ENCODE measurements around the gene MFNG.
"Not testable (repeated sequence)": the region's sequence is repeated elsewhere in the genome, so short reads cannot be mapped to it uniquely, and the experiment has no call there.

Gene MFNG

GRCh38 chr22:37470087-37470445, 16.1 kb downstream of the MFNG start:
- TF ChIP-seq CTCF (IDR thresholded peaks at IDR 0.05) (no peak), ZFX (IDR thresholded peaks at IDR 0.05; ENCODE audit: borderline replicate concordance) (no peak)
- H3K27ac ChIP-seq = no peak overlapping the region

GRCh38 chr22:37469416-37470086, 16.6 kb downstream of the MFNG start:
- H3K27ac ChIP-seq = no peak overlapping the region
- TF ChIP-seq ZFX (IDR thresholded peaks at IDR 0.05; ENCODE audit: borderline replicate concordance) (no peak), CTCF (IDR thresholded peaks at IDR 0.05) (no peak)

GRCh38 chr22:37468201-37468695, 17.9 kb downstream of the MFNG start:
- not testable (repeated sequence) for H3K27ac ChIP-seq

GRCh38 chr22:37467391-37467955, 18.7 kb downstream of the MFNG start:
- no peak overlapping the region for H3K27ac ChIP-seq
- TF ChIP-seq CTCF (IDR thresholded peaks at IDR 0.05) = no peak
- no peak for TF ChIP-seq ZFX (IDR thresholded peaks at IDR 0.05; ENCODE audit: borderline replicate concordance)

- TF ChIP-seq CTCF (IDR thresholded peaks at IDR 0.05) (no peak), ZFX (IDR thresholded peaks at IDR 0.05; ENCODE audit: borderline replicate concordance) (no peak)
- no peak overlapping the region for H3K27ac ChIP-seq
Measured at GRCh38 chr22:37464181-37464580, 22.0 kb downstream of the MFNG start.

GRCh38 chr22:37462983-37463382, 23.2 kb downstream of the MFNG start:
- no peak overlapping the region for H3K27ac ChIP-seq
- TF ChIP-seq CTCF (IDR thresholded peaks at IDR 0.05) (no peak), ZFX (IDR thresholded peaks at IDR 0.05; ENCODE audit: borderline replicate concordance) (no peak)

GRCh38 chr22:37462436-37462835, 23.7 kb downstream of the MFNG start:
- H3K27ac ChIP-seq = no peak overlapping the region
- TF ChIP-seq CTCF (IDR thresholded peaks at IDR 0.05) = no peak
- TF ChIP-seq ZFX (IDR thresholded peaks at IDR 0.05; ENCODE audit: borderline replicate concordance) = no peak

Data from 22Rv1 (cell line).